Type B pancreatic cell (in vitro differentiated cells): ENCODE data around the gene PEAR1. TPM values are rescaled to one million over a fixed set of nuclear protein-coding genes. Genes with fewer than 3 reads are reported as not detected.
A peak's percentile ranks its signal among the peaks of the same experiment; 100 is the strongest.

Source experiments
- DNase-seq: peaks from one replicate; pipeline ENCODE4 v3.0.0; 2021; ENCODE audit warnings: mixed read lengths; ENCODE audit not compliant: unreplicated experiment; ENCODE audit errors: extremely low spot score
- H3K27ac Mint-ChIP-seq: 2 replicates; pipeline ENCODE4 v1.8.0; 2021; ENCODE audit warnings: mild to moderate bottlenecking, mixed read lengths
- H3K27me3 Mint-ChIP-seq: 2 replicates; pipeline ENCODE4 v1.8.0; 2021; ENCODE audit warnings: mixed read lengths
- H3K36me3 Mint-ChIP-seq: 2 replicates; pipeline ENCODE4 v1.8.0; 2021; ENCODE audit warnings: mixed read lengths
- H3K4me1 Mint-ChIP-seq: one replicate; pipeline ENCODE4 v1.8.0; 2021; ENCODE audit warnings: mixed read lengths; ENCODE audit not compliant: unreplicated experiment
- H3K4me3 Mint-ChIP-seq: 2 replicates; pipeline ENCODE4 v1.8.0; 2021; ENCODE audit warnings: mild to moderate bottlenecking, mixed read lengths
- H3K9me3 Mint-ChIP-seq: 2 replicates; pipeline ENCODE4 v1.8.0; 2021; ENCODE audit warnings: mixed read lengths
- CTCF ChIP-seq: fragments of 200-600 bp; sonication (generic); conservative IDR thresholded peaks from 2 replicates; pipeline ENCODE4 v1.5.0; 2021; ENCODE audit warnings: antibody characterized with exemption, mild to moderate bottlenecking
- total RNA-seq: library from RNA; stranded (reverse); gene quantifications from 2 replicates; pipeline ENCODE4 v1.2.1, GENCODE V29; 2021; ENCODE audit warnings: low replicate concordance

Gene PEAR1
- total RNA-seq, 1 donor from 2014 or later = 11.7 TPM

GRCh38 chr1:156857532-156857931 lies 36.0 kb upstream of the PEAR1 start:
- Mint-ChIP-seq H3K36me3 (no peaks in the 10 kb centered on the region), H3K4me3 (no peak overlapping the region), H3K4me1 (peaks cover 29% of the 10 kb centered on the region), H3K9me3 (no peaks in the 10 kb centered on the region), H3K27ac (no peak overlapping the region), H3K27me3 (peaks cover 82% of the 10 kb centered on the region)
- no peak for TF ChIP-seq CTCF
- no peak for DNase-seq

- H3K36me3 Mint-ChIP-seq = no peaks in the 10 kb centered on the region
- peaks cover 82% of the 10 kb centered on the region for H3K27me3 Mint-ChIP-seq
- peak overlapping the region; percentile 83 for H3K4me3 Mint-ChIP-seq
- no peak for TF ChIP-seq CTCF
- DNase-seq = no peak
- H3K9me3 Mint-ChIP-seq = no peaks in the 10 kb centered on the region
- peaks cover 33% of the 10 kb centered on the region for H3K4me1 Mint-ChIP-seq
- peak overlapping the region; percentile 35 for H3K27ac Mint-ChIP-seq
Observed at GRCh38 chr1:156858555-156858956, 35.0 kb upstream of the PEAR1 start.

GRCh38 chr1:156858959-156859522 lies 34.5 kb upstream of the PEAR1 start, which contains the start of gene INSRR:
Gene INSRR, minus strand, starts transcription at chr1:156859117. Its CDS starts 496 bp downstream, at chr1:156858621.
- Mint-ChIP-seq H3K27ac (peak within 1 kb of the TSS; percentile 35), H3K9me3 (no peaks in the 10 kb centered on the region), H3K36me3 (no peaks in the 10 kb centered on the region), H3K4me1 (peaks cover 38% of the 10 kb centered on the region), H3K4me3 (peak within 1 kb of the TSS; percentile 88), H3K27me3 (peaks cover 82% of the 10 kb centered on the region)
- TF ChIP-seq CTCF = no peak
- DNase-seq = no peak

GRCh38 chr1:156859523-156860112 lies 33.9 kb upstream of the PEAR1 start:
- Mint-ChIP-seq H3K4me3 (peak overlapping the region; percentile 88), H3K4me1 (peaks cover 39% of the 10 kb centered on the region), H3K9me3 (no peaks in the 10 kb centered on the region), H3K27ac (no peak overlapping the region), H3K36me3 (no peaks in the 10 kb centered on the region), H3K27me3 (peaks cover 83% of the 10 kb centered on the region)
- DNase-seq = no peak
- no peak for TF ChIP-seq CTCF

GRCh38 chr1:156860113-156860627 lies 33.3 kb upstream of the PEAR1 start:
- H3K4me3 Mint-ChIP-seq = peak overlapping the region; percentile 88
- H3K27ac Mint-ChIP-seq = no peak overlapping the region
- peaks cover 82% of the 10 kb centered on the region for H3K27me3 Mint-ChIP-seq
- no peaks in the 10 kb centered on the region for H3K36me3 Mint-ChIP-seq
- H3K9me3 Mint-ChIP-seq = no peaks in the 10 kb centered on the region
- no peak for DNase-seq
- H3K4me1 Mint-ChIP-seq = peaks cover 40% of the 10 kb centered on the region
- peak; percentile 86 for TF ChIP-seq CTCF
